Activated CD4-positive, CD25-positive, alpha-beta regulatory T cell treated with anti-CD3 and anti-CD28 coated beads, Interleukin-2, amount 50 U/mL, for 72 hours (primary cell): ENCODE measurements around the gene WWP2.
A peak's percentile ranks its signal among the peaks of the same experiment; 100 is the strongest.
"Not testable (repeated sequence)": the region's sequence is repeated elsewhere in the genome, so short reads cannot be mapped to it uniquely, and the experiment has no call there.

ENCODE experiments used
- DNase-seq: peaks from one replicate; pipeline ENCODE4 v3.0.0; 2021

Gene WWP2

GRCh38 chr16:69747115-69747514, 15.0 kb upstream of the WWP2 start:
- no peak for DNase-seq

- no peak for DNase-seq
These were observed 13.3 kb upstream of the WWP2 start for GRCh38 chr16:69748694-69749345.

GRCh38 chr16:69754143-69754468, 8.0 kb upstream of the WWP2 start:
- no peak for DNase-seq

GRCh38 chr16:69754469-69755310, 7.4 kb upstream of the WWP2 start, which contains the start of gene NOB1:
TSS of gene NOB1 (minus strand) at chr16:69754926. CDS start at chr16:69754910, 16 bp downstream.
- peak; percentile 98 for DNase-seq

GRCh38 chr16:69756705-69757104, 5.4 kb upstream of the WWP2 start:
- DNase-seq = no peak

GRCh38 chr16:69757375-69757774, 4.8 kb upstream of the WWP2 start:
- DNase-seq = not testable (repeated sequence)

- DNase-seq = no peak
These were observed 874 bp downstream of the WWP2 start for GRCh38 chr16:69762814-69763598.

- no peak for DNase-seq
These were observed 1.4 kb downstream of the WWP2 start for GRCh38 chr16:69763599-69763942.

- DNase-seq = no peak
These were observed 5.5 kb downstream of the WWP2 start for GRCh38 chr16:69767459-69768229.

- no peak for DNase-seq
These were observed 6.5 kb downstream of the WWP2 start for GRCh38 chr16:69768666-69769065.

- no peak for DNase-seq
These were observed 7.3 kb downstream of the WWP2 start for GRCh38 chr16:69769404-69769803.

- DNase-seq = no peak
These were observed 9.5 kb downstream of the WWP2 start for GRCh38 chr16:69771651-69771967.

- no peak for DNase-seq
These were observed 11.3 kb downstream of the WWP2 start for GRCh38 chr16:69773260-69773947.

GRCh38 chr16:69775563-69775962, 13.4 kb downstream of the WWP2 start:
- no peak for DNase-seq

- no peak for DNase-seq
These were observed 17.6 kb downstream of the WWP2 start for GRCh38 chr16:69779724-69780123.

GRCh38 chr16:69781118-69781517, 19.0 kb downstream of the WWP2 start:
- DNase-seq = no peak

- no peak for DNase-seq
These were observed 22.5 kb downstream of the WWP2 start for GRCh38 chr16:69784586-69784985.

- DNase-seq = no peak
These were observed 25.8 kb downstream of the WWP2 start for GRCh38 chr16:69787883-69788282.

GRCh38 chr16:69791391-69791847, 29.3 kb downstream of the WWP2 start:
- not testable (repeated sequence) for DNase-seq

- DNase-seq = no peak
These were observed 31.4 kb downstream of the WWP2 start for GRCh38 chr16:69793526-69793925.

- no peak for DNase-seq
These were observed 32.4 kb downstream of the WWP2 start for GRCh38 chr16:69794486-69794885.
